ENCODE measurements around the gene USP13.
A peak's percentile ranks its signal among the peaks of the same experiment; 100 is the strongest.

Gene USP13

GRCh38 chr3:179730506-179730905 lies 77.7 kb downstream of the USP13 start:
- no peak for DNase-seq (ENCODE audit: low read depth)
- H3K4me3 ChIP-seq (ENCODE audit: control insufficient read depth, low read depth, low read length): no peak overlapping the region
- TF ChIP-seq CTCF (conservative IDR thresholded peaks at IDR 0.05; ENCODE audit: control insufficient read depth, insufficient read depth, low read depth, low read length): no peak

DNA sequence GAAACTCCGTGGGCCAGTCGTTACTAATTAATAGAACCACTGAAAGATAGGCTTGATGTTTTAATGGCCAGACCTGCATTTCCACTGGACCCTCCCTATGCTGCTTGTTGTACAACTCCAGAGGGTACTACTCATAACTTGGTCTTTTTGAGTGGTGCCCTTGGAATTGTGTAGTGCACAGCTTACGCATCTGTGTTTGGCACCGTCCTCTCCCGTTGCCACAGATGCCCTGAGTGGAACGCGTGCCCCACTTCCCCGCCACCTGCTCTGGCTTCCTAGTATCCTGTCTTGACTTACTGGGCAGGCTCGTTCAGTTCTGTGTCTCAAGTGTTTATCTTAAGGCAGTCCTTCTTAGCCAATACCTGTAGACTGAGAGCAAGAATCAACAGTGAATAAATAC lies 78.7 kb downstream of the USP13 start:
- no peak for DNase-seq (ENCODE audit: low read depth)
- H3K4me3 ChIP-seq (ENCODE audit: control insufficient read depth, low read depth, low read length): no peak overlapping the region
- TF ChIP-seq CTCF (conservative IDR thresholded peaks at IDR 0.05; ENCODE audit: control insufficient read depth, insufficient read depth, low read depth, low read length): no peak

GRCh38 chr3:179732661-179733348 lies 80.0 kb downstream of the USP13 start:
- H3K4me3 ChIP-seq (ENCODE audit: control insufficient read depth, low read depth, low read length): no peak overlapping the region
- peak; percentile 20 for DNase-seq (ENCODE audit: low read depth)
- no peak for TF ChIP-seq CTCF (conservative IDR thresholded peaks at IDR 0.05; ENCODE audit: control insufficient read depth, insufficient read depth, low read depth, low read length)

- DNase-seq (ENCODE audit: low read depth): no peak
- H3K4me3 ChIP-seq (ENCODE audit: control insufficient read depth, low read depth, low read length): no peak overlapping the region
- TF ChIP-seq CTCF (conservative IDR thresholded peaks at IDR 0.05; ENCODE audit: control insufficient read depth, insufficient read depth, low read depth, low read length): no peak
Measured at GRCh38 chr3:179733797-179734196, 81.0 kb downstream of the USP13 start.

DNA sequence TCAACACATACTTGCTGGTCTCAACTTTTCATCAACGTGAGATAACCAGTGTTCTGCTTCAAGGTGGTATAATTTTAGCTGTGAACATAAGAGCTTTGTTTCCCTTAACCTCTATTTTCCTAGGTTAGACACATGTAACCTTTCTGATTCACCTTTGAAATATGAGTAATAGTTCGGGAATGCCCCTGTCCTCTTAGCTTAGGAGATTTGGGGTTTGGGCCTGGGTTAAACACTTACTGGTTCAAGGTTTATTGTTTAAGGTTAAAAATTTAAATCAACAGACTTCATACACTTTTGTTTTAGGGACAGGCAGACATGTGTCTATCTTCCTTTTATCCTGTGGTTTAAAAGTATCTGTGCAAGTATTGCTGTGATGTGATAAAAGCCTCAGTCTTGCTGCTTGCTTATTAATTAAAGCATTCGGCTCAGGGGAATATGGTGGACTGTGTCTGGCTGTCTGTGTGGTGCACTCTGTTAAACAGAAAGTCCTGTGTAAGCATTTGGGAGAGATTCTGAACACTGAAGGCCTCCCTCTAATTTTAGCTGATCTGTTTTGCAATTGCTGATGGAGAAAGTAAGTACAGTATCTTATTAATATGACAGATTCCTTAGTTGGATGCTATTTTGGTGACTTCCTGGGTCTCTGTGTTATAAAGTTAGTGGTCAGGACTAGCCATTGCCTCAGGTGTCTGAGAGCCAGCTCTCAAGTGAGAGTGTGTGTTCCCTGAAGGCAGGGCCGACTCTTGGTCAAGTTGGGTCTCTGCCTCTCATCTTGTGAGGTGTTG lies 81.8 kb downstream of the USP13 start:
- H3K4me3 ChIP-seq (ENCODE audit: control insufficient read depth, low read depth, low read length): no peak overlapping the region
- no peak for TF ChIP-seq CTCF (conservative IDR thresholded peaks at IDR 0.05; ENCODE audit: control insufficient read depth, insufficient read depth, low read depth, low read length)
- no peak for DNase-seq (ENCODE audit: low read depth)

DNA sequence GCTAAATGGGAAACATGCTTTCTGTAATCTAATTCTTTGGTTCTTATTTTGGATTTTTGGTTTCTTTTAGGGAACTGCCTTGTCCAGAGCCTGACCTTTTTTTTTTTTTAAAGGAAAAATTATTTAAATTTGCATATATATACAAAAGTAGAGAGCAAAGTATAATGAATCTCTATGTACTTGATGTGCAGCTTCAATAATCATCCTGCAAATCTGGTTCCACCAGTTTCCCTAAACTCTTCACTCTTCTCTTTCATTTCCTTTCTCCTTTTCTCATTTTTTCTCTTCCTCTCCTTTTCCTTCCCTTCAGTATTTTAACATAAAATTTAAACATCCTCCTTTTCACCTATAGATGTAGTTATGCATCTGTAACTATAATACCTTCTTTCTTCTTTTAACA lies 82.5 kb downstream of the USP13 start:
- DNase-seq (ENCODE audit: low read depth): no peak
- no peak for TF ChIP-seq CTCF (conservative IDR thresholded peaks at IDR 0.05; ENCODE audit: control insufficient read depth, insufficient read depth, low read depth, low read length)
- no peak overlapping the region for H3K4me3 ChIP-seq (ENCODE audit: control insufficient read depth, low read depth, low read length)

All from fibroblast of mammary gland (primary cell).